Measurements from ENCODE around the gene CPTP. TPM values are rescaled to one million over a fixed set of nuclear protein-coding genes. Genes with fewer than 3 reads are reported as not detected.

CPTP gene
- total and polyA plus RNA-seq, 2 of the 13 experiments (the other 11 are each of a cell fraction or from before 2014, with no cell fraction given), result 5.5 to 9.3 TPM

GRCh38 chr1:1357871-1358432, 33.4 kb downstream of the CPTP start (continued):
- TF ChIP-seq SRY (CRISPR knock-in tag; IDR thresholded peaks at IDR 0.05) (0 out of 2 replicates have a peak, but pooled peaks have one; percentile 26), EP300 (IDR thresholded peaks at IDR 0.05; ENCODE audit: low read depth in 2 of 2, low read length in 2 of 2) (no peak), EP300 (CRISPR knock-in tag; IDR thresholded peaks at IDR 0.05; ENCODE audit: borderline replicate concordance) (no peak), ZNF614 (CRISPR knock-in tag; IDR thresholded peaks at IDR 0.05; ENCODE audit: borderline replicate concordance) (no peak), RNF219 (CRISPR knock-in tag; IDR thresholded peaks at IDR 0.05) (no peak), MEIS2 (CRISPR knock-in tag; IDR thresholded peaks at IDR 0.05) (peak; percentile 30; the same call in 1 of the 2 replicates), ZNF747 (CRISPR knock-in tag; IDR thresholded peaks at IDR 0.05; ENCODE audit: borderline replicate concordance) (no peak; the same call in 1 of the 2 replicates), AGO1 (IDR thresholded peaks at IDR 0.05; ENCODE audit: low read depth, low read length, poor library complexity, severe bottlenecking) (peak; percentile 82), ZNF710 (CRISPR knock-in tag; IDR thresholded peaks at IDR 0.05; ENCODE audit: borderline replicate concordance) (no peak), RXRB (CRISPR knock-in tag; IDR thresholded peaks at IDR 0.05; ENCODE audit: borderline replicate concordance) (no peak), THYN1 (CRISPR knock-in tag; IDR thresholded peaks at IDR 0.05; ENCODE audit: borderline replicate concordance, low read depth) (no peak), ATF2 (CRISPR knock-in tag; IDR thresholded peaks at IDR 0.05) (peak; percentile 7; the same call in 1 of the 2 replicates), ZNF335 (CRISPR knock-in tag; IDR thresholded peaks at IDR 0.05) (no peak), HMG20B (CRISPR knock-in tag; conservative IDR thresholded peaks at IDR 0.05) (no peak), GATAD1 (CRISPR knock-in tag; IDR thresholded peaks at IDR 0.05) (no peak), SRF (IDR thresholded peaks at IDR 0.05; ENCODE audit: low read depth, low read length) (no peak), ZNF616 (CRISPR knock-in tag; IDR thresholded peaks at IDR 0.05; ENCODE audit: low read depth) (no peak), NFE2L2 (IDR thresholded peaks at IDR 0.05; ENCODE audit: low read length) (no peak), HMG20A (CRISPR knock-in tag; IDR thresholded peaks at IDR 0.05; ENCODE audit: borderline replicate concordance) (no peak)
- TF ChIP-seq, protein P1, sequence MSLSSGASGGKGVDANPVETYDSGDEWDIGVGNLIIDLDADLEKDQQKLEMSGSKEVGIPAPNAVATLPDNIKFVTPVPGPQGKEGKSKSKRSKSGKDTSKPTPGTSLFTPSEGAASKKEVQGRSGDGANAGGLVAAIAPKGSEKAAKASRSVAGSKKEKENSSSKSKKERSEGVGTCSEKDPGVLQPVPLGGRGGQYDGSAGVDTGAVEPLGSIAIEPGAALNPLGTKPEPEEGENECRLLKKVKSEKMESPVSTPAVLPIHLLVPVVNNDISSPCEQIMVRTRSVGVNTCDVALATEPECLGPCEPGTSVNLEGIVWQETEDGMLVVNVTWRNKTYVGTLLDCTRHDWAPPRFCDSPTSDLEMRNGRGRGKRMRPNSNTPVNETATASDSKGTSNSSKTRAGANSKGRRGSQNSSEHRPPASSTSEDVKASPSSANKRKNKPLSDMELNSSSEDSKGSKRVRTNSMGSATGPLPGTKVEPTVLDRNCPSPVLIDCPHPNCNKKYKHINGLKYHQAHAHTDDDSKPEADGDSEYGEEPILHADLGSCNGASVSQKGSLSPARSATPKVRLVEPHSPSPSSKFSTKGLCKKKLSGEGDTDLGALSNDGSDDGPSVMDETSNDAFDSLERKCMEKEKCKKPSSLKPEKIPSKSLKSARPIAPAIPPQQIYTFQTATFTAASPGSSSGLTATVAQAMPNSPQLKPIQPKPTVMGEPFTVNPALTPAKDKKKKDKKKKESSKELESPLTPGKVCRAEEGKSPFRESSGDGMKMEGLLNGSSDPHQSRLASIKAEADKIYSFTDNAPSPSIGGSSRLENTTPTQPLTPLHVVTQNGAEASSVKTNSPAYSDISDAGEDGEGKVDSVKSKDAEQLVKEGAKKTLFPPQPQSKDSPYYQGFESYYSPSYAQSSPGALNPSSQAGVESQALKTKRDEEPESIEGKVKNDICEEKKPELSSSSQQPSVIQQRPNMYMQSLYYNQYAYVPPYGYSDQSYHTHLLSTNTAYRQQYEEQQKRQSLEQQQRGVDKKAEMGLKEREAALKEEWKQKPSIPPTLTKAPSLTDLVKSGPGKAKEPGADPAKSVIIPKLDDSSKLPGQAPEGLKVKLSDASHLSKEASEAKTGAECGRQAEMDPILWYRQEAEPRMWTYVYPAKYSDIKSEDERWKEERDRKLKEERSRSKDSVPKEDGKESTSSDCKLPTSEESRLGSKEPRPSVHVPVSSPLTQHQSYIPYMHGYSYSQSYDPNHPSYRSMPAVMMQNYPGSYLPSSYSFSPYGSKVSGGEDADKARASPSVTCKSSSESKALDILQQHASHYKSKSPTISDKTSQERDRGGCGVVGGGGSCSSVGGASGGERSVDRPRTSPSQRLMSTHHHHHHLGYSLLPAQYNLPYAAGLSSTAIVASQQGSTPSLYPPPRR (CRISPR knock-in tag; IDR thresholded peaks at IDR 0.05; ENCODE audit: borderline replicate concordance), result no peak
